GM19025 (cell line): Measurements from ENCODE around the gene SPTBN2.
"Not testable (repeated sequence)": the region's sequence is repeated elsewhere in the genome, so short reads cannot be mapped to it uniquely, and the experiment has no call there.

Experiments used
- ATAC-seq: cut with Tn5 transposase; IDR thresholded peaks from one replicate; pipeline ENCODE4 v1.9.1; 2021; ENCODE audit warnings: mild to moderate bottlenecking, low read depth, moderate library complexity; ENCODE audit not compliant: unreplicated experiment

SPTBN2 gene

GRCh38 chr11:66725114-66725513 lies 3.9 kb downstream of the SPTBN2 start:
- no peak for ATAC-seq

DNA sequence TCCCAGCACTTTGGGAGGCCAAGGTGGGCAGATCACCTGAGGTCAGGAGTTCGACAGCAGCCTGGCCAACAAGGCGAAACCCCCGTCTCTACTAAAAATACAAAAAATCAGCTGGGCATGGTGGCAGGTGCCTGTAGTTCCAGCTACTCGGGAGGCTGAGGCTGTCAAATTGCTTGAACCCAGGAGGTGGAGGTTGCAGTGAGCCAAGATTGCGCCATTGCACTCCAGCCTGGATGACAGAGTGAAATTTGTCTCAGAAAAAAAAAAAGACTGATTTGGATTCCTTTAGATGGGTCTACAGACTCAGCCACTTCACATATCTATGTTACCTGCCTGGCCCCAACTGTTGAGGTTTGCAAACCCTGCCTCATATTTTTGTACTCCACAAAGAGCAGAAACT lies 4.8 kb downstream of the SPTBN2 start:
- not testable (repeated sequence) for ATAC-seq

DNA sequence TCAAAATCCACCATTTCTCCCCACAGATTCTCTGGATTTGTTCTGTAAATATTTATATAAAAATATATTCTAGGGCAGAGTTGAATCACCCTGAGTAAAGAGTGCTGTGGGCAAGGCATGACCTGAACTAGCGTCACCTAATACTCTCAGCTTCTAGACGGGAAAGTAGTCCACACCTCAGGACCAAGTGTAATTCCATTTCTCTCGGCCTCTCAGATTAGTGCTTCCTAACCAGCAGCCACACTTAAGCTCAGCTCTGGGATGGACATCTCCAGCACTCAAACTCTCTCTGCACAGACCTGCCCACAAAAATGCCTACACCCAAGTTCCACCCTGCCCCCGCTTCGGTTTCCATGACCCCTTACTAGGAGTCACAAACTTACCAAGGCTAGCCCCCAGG lies 5.3 kb downstream of the SPTBN2 start:
- no peak for ATAC-seq

- ATAC-seq = no peak
Observed at GRCh38 chr11:66722745-66723651, 6.0 kb downstream of the SPTBN2 start.

GRCh38 chr11:66721939-66722338 lies 7.1 kb downstream of the SPTBN2 start:
- ATAC-seq = no peak

- no peak for ATAC-seq
Observed at GRCh38 chr11:66720899-66721470, 8.0 kb downstream of the SPTBN2 start.

DNA sequence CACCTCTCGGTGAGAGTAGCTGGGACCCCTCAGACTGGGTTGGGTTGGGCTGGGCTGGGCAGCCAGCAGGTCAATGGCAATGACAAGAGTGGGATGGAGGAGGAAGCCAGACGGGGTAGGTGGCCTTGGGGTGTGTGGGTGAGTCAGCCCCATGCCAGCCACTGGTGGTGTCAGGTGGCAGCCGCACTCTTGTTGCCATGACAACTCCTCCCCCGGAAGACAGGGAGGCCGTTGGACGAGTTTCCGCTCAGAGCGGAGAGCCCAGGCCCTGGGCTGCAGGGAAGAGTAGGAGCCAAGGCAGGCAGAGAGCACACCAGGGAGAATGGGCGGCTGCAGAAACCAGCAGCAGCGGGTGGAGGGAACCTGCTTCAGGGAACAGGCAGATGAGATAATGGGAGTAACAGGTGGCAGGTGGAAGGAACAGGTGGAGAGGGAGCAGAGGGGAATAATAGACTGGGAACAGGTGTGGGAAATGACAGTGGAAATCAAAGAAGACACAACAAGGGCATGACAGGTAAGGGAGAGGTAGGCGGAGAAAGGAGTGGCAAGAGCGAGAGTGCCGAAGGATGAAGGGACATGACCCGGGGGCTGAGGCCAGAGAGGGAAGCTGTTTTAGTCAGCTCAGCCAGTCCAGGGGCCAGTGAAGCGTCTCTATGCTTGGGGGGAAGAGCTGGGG lies 8.7 kb downstream of the SPTBN2 start:
- ATAC-seq = no peak

DNA sequence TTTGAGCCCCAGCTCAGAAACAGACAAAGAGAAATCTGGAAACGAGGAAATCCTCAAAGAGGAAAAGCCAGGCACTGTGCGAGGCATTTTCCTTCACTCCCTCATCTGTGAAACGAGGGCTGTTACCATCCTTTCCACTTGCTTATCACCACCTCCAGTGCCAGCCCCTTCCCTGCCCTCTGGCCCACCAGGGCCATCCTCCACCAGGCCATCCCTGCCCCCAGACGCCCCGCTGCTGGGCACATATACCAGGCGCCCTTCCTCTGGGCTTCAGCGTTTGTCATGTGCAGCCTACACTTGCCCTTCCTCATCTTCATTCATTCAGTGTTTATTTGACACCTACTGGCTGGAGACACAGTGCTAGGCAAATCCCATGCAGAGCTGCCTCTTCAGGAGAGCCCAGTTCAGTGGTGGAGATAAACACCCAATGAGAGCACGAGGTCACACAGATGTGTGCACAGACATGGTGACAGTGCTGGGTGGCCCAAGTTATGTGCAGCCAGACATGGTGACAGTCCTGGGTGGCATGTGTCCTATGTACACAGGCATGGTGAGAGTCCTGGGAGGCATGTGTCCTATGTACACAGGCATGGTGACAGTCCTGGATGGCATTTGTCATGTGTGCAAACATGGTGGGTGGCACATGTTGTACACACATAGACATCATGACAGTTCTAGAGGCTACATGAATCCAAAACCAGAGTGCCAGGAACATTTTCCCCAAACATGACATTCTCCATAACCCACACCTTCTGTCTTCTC lies 9.7 kb downstream of the SPTBN2 start:
- ATAC-seq = no peak

- no peak for ATAC-seq
Observed at GRCh38 chr11:66718320-66718971, 10.6 kb downstream of the SPTBN2 start.

- no peak for ATAC-seq
Observed at GRCh38 chr11:66717925-66718319, 11.1 kb downstream of the SPTBN2 start.

- ATAC-seq = no peak
Observed at GRCh38 chr11:66716996-66717395, 12.0 kb downstream of the SPTBN2 start.

- ATAC-seq = no peak
Observed at GRCh38 chr11:66715346-66716085, 13.5 kb downstream of the SPTBN2 start.

- ATAC-seq = no peak
Observed at GRCh38 chr11:66713746-66714480, 15.1 kb downstream of the SPTBN2 start.

GRCh38 chr11:66710384-66710930 lies 18.6 kb downstream of the SPTBN2 start:
- no peak for ATAC-seq

DNA sequence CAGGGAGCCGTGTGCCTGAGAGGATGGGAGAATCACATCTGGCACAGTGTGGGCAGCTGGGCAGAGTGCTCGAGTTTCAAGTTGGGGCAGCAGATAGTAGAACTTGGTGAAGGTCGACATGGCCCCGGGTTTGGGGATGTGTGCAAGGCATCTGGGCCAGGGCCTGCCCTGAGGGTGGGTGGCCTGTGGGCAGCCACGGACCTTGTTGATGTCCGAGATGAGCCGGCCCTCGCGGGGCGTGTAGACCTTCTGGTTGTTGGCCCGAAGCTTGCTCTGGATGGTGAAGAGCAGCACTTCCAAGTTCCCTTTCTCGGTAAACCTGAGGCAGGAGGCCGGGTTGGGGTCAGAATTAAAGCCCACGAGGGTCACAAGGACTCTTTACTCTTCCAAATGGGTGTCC lies 20.3 kb downstream of the SPTBN2 start:
- ATAC-seq = no peak

DNA sequence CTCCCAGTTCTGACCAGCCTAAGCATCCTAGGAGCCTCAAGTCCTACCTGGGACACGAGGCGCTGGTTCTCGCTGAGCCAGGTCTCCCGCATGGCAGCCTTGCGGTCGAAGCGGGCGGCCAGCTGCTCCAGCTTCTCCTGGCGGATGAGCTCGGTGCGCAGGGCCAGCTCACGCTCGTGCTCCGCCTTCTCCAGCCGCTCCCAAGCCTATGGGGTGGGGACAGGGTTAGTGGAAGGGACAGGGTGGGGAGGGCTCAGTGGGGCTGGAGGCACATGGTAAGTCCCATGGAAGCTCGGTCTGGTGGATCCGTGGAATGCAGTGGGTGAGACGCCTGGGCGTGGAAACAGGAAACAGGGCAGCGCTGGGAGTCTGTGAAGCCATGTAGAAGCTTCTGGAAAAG lies 20.9 kb downstream of the SPTBN2 start:
- ATAC-seq = no peak

GRCh38 chr11:66707486-66707885 lies 21.5 kb downstream of the SPTBN2 start:
- no peak for ATAC-seq

DNA sequence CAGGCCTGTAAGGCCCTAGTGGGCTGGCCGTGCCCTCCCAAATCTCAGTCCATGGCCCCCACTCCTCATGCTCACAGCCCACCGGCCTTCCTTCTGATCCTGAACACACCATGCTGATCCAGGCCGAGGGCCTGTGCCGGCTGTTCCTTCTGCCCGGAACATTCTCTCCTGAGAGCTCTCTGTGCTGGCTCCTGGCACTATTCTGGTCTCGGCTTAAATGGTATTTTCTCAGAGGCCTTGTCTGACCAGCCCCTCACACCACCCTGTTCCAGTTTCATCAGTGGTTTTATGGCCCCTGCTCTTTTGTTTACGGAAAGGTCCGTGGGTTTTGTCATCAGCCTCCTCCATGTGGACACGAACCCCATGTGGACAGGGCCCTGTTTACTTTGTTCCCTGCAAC lies 22.0 kb downstream of the SPTBN2 start:
- ATAC-seq = no peak
